Right forelimb (tissue), 1 donor: ENCODE data around the gene NSL1.

Experiments used
- DNase-seq: peaks from one replicate; pipeline ENCODE4 v3.0.0-alpha.2; 2018

NSL1 gene

GRCh38 chr1:212700892-212701819 is 90.4 kb downstream of the NSL1 start:
- peak; percentile 76 for DNase-seq

- DNase-seq = peak; percentile 53
Measured at GRCh38 chr1:212700223-212700891, 91.2 kb downstream of the NSL1 start.

GRCh38 chr1:212699625-212700222 is 91.9 kb downstream of the NSL1 start, which contains the start of gene BATF3:
TSS of gene BATF3 (minus strand) at chr1:212699840. CDS start at chr1:212699762, 78 bp downstream.
- peak; percentile 72 for DNase-seq

GRCh38 chr1:212699104-212699624 is 92.4 kb downstream of the NSL1 start:
- peak; percentile 60 for DNase-seq

- no peak for DNase-seq
Measured at GRCh38 chr1:212698467-212699103, 93.0 kb downstream of the NSL1 start.

GRCh38 chr1:212696721-212697331 is 94.8 kb downstream of the NSL1 start:
- DNase-seq = no peak

GRCh38 chr1:212692774-212693644 is 98.6 kb downstream of the NSL1 start:
- no peak for DNase-seq

- no peak for DNase-seq
Measured at GRCh38 chr1:212691561-212692071, 100.0 kb downstream of the NSL1 start.

- no peak for DNase-seq
Measured at GRCh38 chr1:212690816-212691403, 100.7 kb downstream of the NSL1 start.

GRCh38 chr1:212689758-212690529 is 101.6 kb downstream of the NSL1 start:
- DNase-seq = no peak

GRCh38 chr1:212689196-212689725 is 102.3 kb downstream of the NSL1 start:
- DNase-seq = no peak

GRCh38 chr1:212688341-212689047 is 103.1 kb downstream of the NSL1 start:
- DNase-seq = no peak

GRCh38 chr1:212687811-212688210 is 103.8 kb downstream of the NSL1 start:
- no peak for DNase-seq

- DNase-seq = no peak
Measured at GRCh38 chr1:212686591-212686990, 105.0 kb downstream of the NSL1 start.

GRCh38 chr1:212686069-212686468 is 105.5 kb downstream of the NSL1 start:
- DNase-seq = no peak

- no peak for DNase-seq
Measured at GRCh38 chr1:212685429-212685828, 106.1 kb downstream of the NSL1 start.

- no peak for DNase-seq
Measured at GRCh38 chr1:212684521-212685090, 107.0 kb downstream of the NSL1 start.

GRCh38 chr1:212684076-212684475 is 107.5 kb downstream of the NSL1 start:
- DNase-seq = no peak

GRCh38 chr1:212683357-212683722 is 108.2 kb downstream of the NSL1 start:
- DNase-seq = no peak
